Transverse colon (tissue), 4 donors: ENCODE results near the gene IL22RA1. TPM values are rescaled to one million over a fixed set of nuclear protein-coding genes. Genes with fewer than 3 reads are reported as not detected.

ENCODE experiments used
- DNase-seq: peaks from one replicate; pipeline ENCODE4 v3.0.0-alpha.2; 2019
- H3K27ac ChIP-seq, 4 donors: fragments of 200-600 bp; sonication (generic); 2 replicates each; pipeline ENCODE4 v1.5.1; 2016 to 2018; ENCODE audit warnings: inconsistent platforms in 4 of 4
- H3K27me3 ChIP-seq: fragments of 200-600 bp; sonication (generic); 2 replicates; pipeline ENCODE4 v1.5.1; 2017; ENCODE audit warnings: inconsistent platforms
- H3K36me3 ChIP-seq, 4 donors: fragments of 200-600 bp; sonication (generic); 2 replicates each; pipeline ENCODE4 v1.5.1; 2017 to 2019; ENCODE audit warnings: inconsistent platforms in 4 of 4
- H3K4me1 ChIP-seq, 4 donors: fragments of 200-600 bp; sonication (generic); 2 replicates each; pipeline ENCODE4 v1.5.1; 2017 to 2020; ENCODE audit warnings: inconsistent platforms in 4 of 4
- H3K4me3 ChIP-seq, 4 donors: fragments of 200-600 bp; sonication (generic); 1 replicate in 1 of 4; 2 replicates in 3 of 4; pipeline versions ENCODE4 v1.5.1 to v1.6.1; 2017 to 2019; ENCODE audit warnings: inconsistent platforms in 4 of 4
- H3K9me3 ChIP-seq, 2 donors: fragments of 200-600 bp; sonication (generic); 2 replicates each; pipeline ENCODE4 v1.5.1; 2017 to 2019; ENCODE audit warnings: inconsistent platforms in 2 of 2
- CTCF ChIP-seq, 5 experiments: fragments of 200-600 bp in 3 of 5; fragments of 450-650 bp in 2 of 5; sonication (generic) in 3 of 5; IDR thresholded peaks; 1 replicate in 2 of 5; 2 replicates in 3 of 5; pipeline ENCODE4 v1.5.1; 2016 to 2017; ENCODE audit warnings: antibody characterized with exemption in 5 of 5, inconsistent platforms in 3 of 5, mild to moderate bottlenecking in 2 of 5, moderate library complexity in 1 of 5
- EP300 ChIP-seq: sonication (generic); formaldehyde crosslinking; IDR thresholded peaks from one replicate; pipeline ENCODE4 v1.6.1; 2017; ENCODE audit warnings: antibody characterized with exemption, low read depth
- POLR2A ChIP-seq: fragments of 450-650 bp; IDR thresholded peaks from one replicate; pipeline ENCODE4 v1.6.1; 2016; ENCODE audit warnings: antibody characterized with exemption, mild to moderate bottlenecking, moderate library complexity
- POLR2AphosphoS5 ChIP-seq, 3 donors: sonication (generic); formaldehyde crosslinking; IDR thresholded peaks; one replicate each; pipeline ENCODE4 v1.6.1; 2016; ENCODE audit warnings: antibody characterized with exemption in 3 of 3
- WGBS, 2 donors: methylation state at CpG; one replicate each; pipeline ENCODE4 v1.1.5; 2018; ENCODE audit warnings: low coverage in 1 of 2; 5-methylcytosine and 5-hydroxymethylcytosine counted together
- in situ Hi-C, 4 donors: fragments of 200-750 bp; cut with MboI; loops; one replicate each; pipeline versions ENCODE4 v1.15.0 to v1.15.1; 2017; ENCODE audit warnings: low sequenced_read_pairs in 3 of 4, low pct_ligation_motif_present in 1 of 4, low pct_unique_long_range_greater_than_20kb in 1 of 4
- intact Hi-C: fragments of 100-400 bp; cut with DNase I; formaldehyde crosslinking; loops from one replicate; pipeline ENCODE4 v1.15.1; 2023; ENCODE audit warnings: low total_unique reads
- total RNA-seq, 4 donors: library from RNA; depleted of rRNA; stranded (reverse); fragments of >200 nt; gene quantifications; one replicate each; pipeline ENCODE4 v1.1.0, GENCODE V29; 2016

Gene IL22RA1
- total RNA-seq, 4 donors from 2014 or later, result 4.4 to 29.2 (median 27.3) TPM

- in situ Hi-C loops (no loop called here), intact Hi-C loops (no loop called here)
- no peak for DNase-seq
- Histone ChIP-seq H3K4me1 (peaks cover 16 to 39% (median 35%) of the 10 kb centered on the region in 4 donors), H3K27ac (peak overlapping the region; percentile 74 to 80 (median 76)), H3K9me3 (no peaks in the 10 kb centered on the region), H3K27me3 (no peaks in the 10 kb centered on the region), H3K4me3 (no peak overlapping the region), H3K36me3 (no peaks in the 10 kb centered on the region)
- 49% methylated on average over 5 of the region's 5 CpGs; no CpG with 5 or more reads in 1 of the 2 donors for WGBS, 2 donors
- no peak for TF ChIP-seq POLR2AphosphoS5 (IDR thresholded peaks at IDR 0.05)
- TF ChIP-seq CTCF (IDR thresholded peaks at IDR 0.05), result no peak
- no peak for TF ChIP-seq POLR2A
- TF ChIP-seq EP300, result no peak
Observed at GRCh38 chr1:24119489-24119858, 23.5 kb downstream of the IL22RA1 start.

GRCh38 chr1:24118410-24119242 lies 24.3 kb downstream of the IL22RA1 start:
- peaks cover 16 to 39% (median 35%) of the 10 kb centered on the region in 4 donors for H3K4me1 ChIP-seq
- no peaks in the 10 kb centered on the region for H3K36me3 ChIP-seq
- WGBS, 2 donors, result 40 to 63% methylated on average over 4 to 8 of the region's 8 CpGs
- H3K4me3 ChIP-seq, result no peak overlapping the region
- in situ Hi-C loops, result no loop called here
- peak in 1 of 3 donors; percentile 9 for TF ChIP-seq POLR2AphosphoS5 (IDR thresholded peaks at IDR 0.05)
- no peak for TF ChIP-seq EP300
- intact Hi-C loops, result no loop called here
- no peaks in the 10 kb centered on the region for H3K27me3 ChIP-seq
- peak; percentile 78 for DNase-seq
- H3K9me3 ChIP-seq, result no peaks in the 10 kb centered on the region
- peak overlapping the region; percentile 74 to 80 (median 76) for H3K27ac ChIP-seq

GRCh38 chr1:24117722-24118409 lies 25.1 kb downstream of the IL22RA1 start:
- 67 to 70% methylated on average over 4 to 14 of the region's 14 CpGs for WGBS, 2 donors
- Histone ChIP-seq H3K4me3 (no peak overlapping the region), H3K27ac (peak overlapping the region; percentile 74 to 80 (median 76)), H3K4me1 (peaks cover 16 to 39% (median 35%) of the 10 kb centered on the region in 4 donors), H3K9me3 (no peaks in the 10 kb centered on the region), H3K36me3 (no peaks in the 10 kb centered on the region), H3K27me3 (peaks cover under 1% of the 10 kb centered on the region)
- in situ Hi-C loops, result no loop called here
- TF ChIP-seq EP300 (no peak), POLR2AphosphoS5 (IDR thresholded peaks at IDR 0.05) (no peak), POLR2A (no peak), CTCF (IDR thresholded peaks at IDR 0.05) (no peak)
- intact Hi-C loops, result no loop called here
- peak; percentile 67 for DNase-seq

- no peak for TF ChIP-seq CTCF (IDR thresholded peaks at IDR 0.05)
- in situ Hi-C loops (no loop called here), intact Hi-C loops (no loop called here)
- Histone ChIP-seq H3K4me1 (peaks cover 16 to 46% (median 35%) of the 10 kb centered on the region in 4 donors), H3K4me3 (no peak overlapping the region), H3K27me3 (peaks cover 2% of the 10 kb centered on the region), H3K27ac (peak overlapping the region in 2 of 4 donors; percentile 51 to 76), H3K9me3 (no peaks in the 10 kb centered on the region), H3K36me3 (no peaks in the 10 kb centered on the region)
- WGBS, 2 donors, result 93 to 100% methylated on average over 2 of the region's 2 CpGs
- DNase-seq, result no peak
Observed at GRCh38 chr1:24117132-24117531, 25.8 kb downstream of the IL22RA1 start.
